Muscle of leg (tissue), 16 donors: ENCODE results near the gene EEF1AKMT1. TPM values are rescaled to one million over a fixed set of nuclear protein-coding genes. Genes with fewer than 3 reads are reported as not detected.

Experiments
- DNase-seq: peaks from one replicate; pipeline ENCODE4 v3.0.0; 2013
- H3K27ac ChIP-seq: one replicate; pipeline ENCODE4 v1.5.1; 2013; ENCODE audit warnings: mild to moderate bottlenecking, low read length, control low read depth
- H3K27me3 ChIP-seq: one replicate; pipeline ENCODE4 v1.6.1; 2013; ENCODE audit warnings: low read length; ENCODE audit not compliant: control insufficient read depth, insufficient read depth
- H3K36me3 ChIP-seq: one replicate; pipeline ENCODE4 v1.6.1; 2013; ENCODE audit warnings: low read length; ENCODE audit not compliant: control insufficient read depth, insufficient read depth
- H3K4me1 ChIP-seq: one replicate; pipeline ENCODE4 v1.6.1; 2013; ENCODE audit warnings: low read length; ENCODE audit not compliant: control insufficient read depth, insufficient read depth
- H3K4me3 ChIP-seq: one replicate; pipeline ENCODE4 v1.5.1; 2013; ENCODE audit warnings: low read length, control low read depth
- H3K9me3 ChIP-seq: replicated peaks from 2 replicates; pipeline ENCODE4 v1.6.1; 2013; ENCODE audit warnings: low read depth, low read length; ENCODE audit not compliant: control insufficient read depth
- WGBS: methylation state at CpG from one replicate; pipeline ENCODE4 v1.1.5; 2013; ENCODE audit warnings: missing lambda C conversion rate; ENCODE audit not compliant: insufficient coverage; 5-methylcytosine and 5-hydroxymethylcytosine counted together
- long read RNA-seq, 11 donors: transcript quantifications; one replicate each; lab custom pipeline, GENCODE V29; 2026
- polyA plus RNA-seq, 8 donors: library from polyadenylated mRNA; unstranded; fragments of 120-200 nt; gene quantifications; one replicate each; pipeline versions ENCODE4 v1.2.1 to v1.2.3, GENCODE V29; 2013; ENCODE audit warnings: inconsistent platforms in 1 of 8, low replicate concordance in 1 of 8; ENCODE audit not compliant: insufficient read length in 8 of 8, insufficient read depth in 1 of 8
- total RNA-seq: library from RNA; stranded (reverse); fragments of 120-200 nt; gene quantifications from one replicate; pipeline ENCODE4 v1.2.4, GENCODE V29; 2013

EEF1AKMT1 gene
- 16.0 TPM for total RNA-seq
- 10 to 100 TPM in 7 of 8 donors, 1 to 10 TPM in 1; 9.3 to 13.7 (median 11.3) TPM for polyA plus RNA-seq
- long read RNA-seq, donor 1, transcript EEF1AKMT1-202 (5 exons, 1,042 nt) = major isoform, 6 of 6 reads
- long read RNA-seq, donor 1, partial matches to known transcripts = 0 of 6 reads
- long read RNA-seq, donor 1, other reads (novel, unspliced or antisense) = 0 of 6 reads
- long read RNA-seq, donor 2 = 0 reads
- long read RNA-seq, donor 3, transcript EEF1AKMT1-202 (5 exons, 1,042 nt) = major isoform, 6 of 6 reads
- long read RNA-seq, donor 3, partial matches to known transcripts = 0 of 6 reads
- long read RNA-seq, donor 3, other reads (novel, unspliced or antisense) = 0 of 6 reads
- long read RNA-seq, donor 4, partial matches to known transcripts = 0 of 2 reads
- long read RNA-seq, donor 4, other reads (novel, unspliced or antisense) = 0 of 2 reads
- long read RNA-seq, donor 5, transcript EEF1AKMT1-202 (5 exons, 1,042 nt) = major isoform, 14 of 14 reads
- long read RNA-seq, donor 5, partial matches to known transcripts = 0 of 14 reads
- long read RNA-seq, donor 5, other reads (novel, unspliced or antisense) = 0 of 14 reads
- long read RNA-seq, donor 6, transcript EEF1AKMT1-202 (5 exons, 1,042 nt) = major isoform, 13 of 19 reads
- long read RNA-seq, donor 6, partial matches to known transcripts = 6 of 19 reads
- long read RNA-seq, donor 6, other reads (novel, unspliced or antisense) = 0 of 19 reads
- long read RNA-seq, donor 7, transcript EEF1AKMT1-202 (5 exons, 1,042 nt) = major isoform, 8 of 8 reads
- long read RNA-seq, donor 7, partial matches to known transcripts = 0 of 8 reads
- long read RNA-seq, donor 7, other reads (novel, unspliced or antisense) = 0 of 8 reads
- long read RNA-seq, donor 8, transcript EEF1AKMT1-202 (5 exons, 1,042 nt) = major isoform, 5 of 5 reads
- long read RNA-seq, donor 8, partial matches to known transcripts = 0 of 5 reads
- long read RNA-seq, donor 8, other reads (novel, unspliced or antisense) = 0 of 5 reads
- long read RNA-seq, donor 9, partial matches to known transcripts = 0 of 4 reads
- long read RNA-seq, donor 9, other reads (novel, unspliced or antisense) = 0 of 4 reads
- long read RNA-seq, donor 10, transcript EEF1AKMT1-202 (5 exons, 1,042 nt) = major isoform, 10 of 10 reads
- long read RNA-seq, donor 10, partial matches to known transcripts = 0 of 10 reads
- long read RNA-seq, donor 10, other reads (novel, unspliced or antisense) = 0 of 10 reads
- long read RNA-seq, donor 11, partial matches to known transcripts = 0 of 4 reads
- long read RNA-seq, donor 11, other reads (novel, unspliced or antisense) = 0 of 4 reads

GRCh38 chr13:20773194-20774080, at the start of gene EEF1AKMT1:
Gene EEF1AKMT1 (minus strand): TSS chr13:20773961. CDS start chr13:20757598, 16,363 bp downstream.
- H3K4me1 ChIP-seq = peaks cover 9% of the 10 kb centered on the region
- H3K36me3 ChIP-seq = peaks cover 11% of the 10 kb centered on the region
- H3K4me3 ChIP-seq = peak within 1 kb of the TSS; percentile 73
- H3K27ac ChIP-seq = peak within 1 kb of the TSS; percentile 93
- H3K27me3 ChIP-seq = no peaks in the 10 kb centered on the region
- H3K9me3 ChIP-seq = peaks cover 18% of the 10 kb centered on the region
- under 1% methylated on average over 57 of the region's 72 CpGs for WGBS
- peak; percentile 97 for DNase-seq

DNA sequence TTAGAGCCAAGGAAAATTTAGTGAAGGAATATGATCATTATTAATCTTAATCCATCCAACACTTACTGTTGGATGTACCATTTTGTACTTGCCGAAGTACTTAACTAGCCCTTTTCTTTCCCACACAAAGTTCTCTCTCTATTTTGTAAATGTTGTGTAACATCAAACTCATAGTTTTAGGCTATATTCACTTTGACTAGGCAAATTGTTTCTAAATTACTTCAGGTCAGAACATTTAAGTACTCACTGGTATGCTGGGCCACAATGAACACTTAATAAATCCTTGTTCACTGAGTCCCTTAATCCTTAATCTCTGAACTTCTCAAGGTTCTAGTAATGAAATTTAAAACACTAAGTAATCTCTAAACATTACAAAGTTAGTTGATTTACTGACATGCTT, 49.3 kb upstream of the EEF1AKMT1 start:
- no CpG with 5 or more reads among the region's 1 CpG for WGBS
- no peak for DNase-seq
- Histone ChIP-seq H3K36me3 (no peaks in the 10 kb centered on the region), H3K27me3 (no peaks in the 10 kb centered on the region), H3K4me1 (peaks cover 11% of the 10 kb centered on the region), H3K27ac (no peak overlapping the region), H3K4me3 (no peak overlapping the region), H3K9me3 (no peaks in the 10 kb centered on the region)

- DNase-seq = peak; percentile 22
- H3K27ac ChIP-seq = no peak overlapping the region
- no peaks in the 10 kb centered on the region for H3K9me3 ChIP-seq
- peaks cover 11% of the 10 kb centered on the region for H3K4me1 ChIP-seq
- no peaks in the 10 kb centered on the region for H3K27me3 ChIP-seq
- no CpG with 5 or more reads among the region's 1 CpG for WGBS
- H3K4me3 ChIP-seq = no peak overlapping the region
- no peaks in the 10 kb centered on the region for H3K36me3 ChIP-seq
Measured at GRCh38 chr13:20822406-20822805, 48.6 kb upstream of the EEF1AKMT1 start.

- H3K27ac ChIP-seq = no peak overlapping the region
- H3K27me3 ChIP-seq = no peaks in the 10 kb centered on the region
- H3K4me3 ChIP-seq = no peak overlapping the region
- no peak for DNase-seq
- H3K9me3 ChIP-seq = no peaks in the 10 kb centered on the region
- H3K36me3 ChIP-seq = no peaks in the 10 kb centered on the region
- no CpG with 5 or more reads among the region's 3 CpGs for WGBS
- peaks cover 4% of the 10 kb centered on the region for H3K4me1 ChIP-seq
Measured at GRCh38 chr13:20819715-20820114, 46.0 kb upstream of the EEF1AKMT1 start.

DNA sequence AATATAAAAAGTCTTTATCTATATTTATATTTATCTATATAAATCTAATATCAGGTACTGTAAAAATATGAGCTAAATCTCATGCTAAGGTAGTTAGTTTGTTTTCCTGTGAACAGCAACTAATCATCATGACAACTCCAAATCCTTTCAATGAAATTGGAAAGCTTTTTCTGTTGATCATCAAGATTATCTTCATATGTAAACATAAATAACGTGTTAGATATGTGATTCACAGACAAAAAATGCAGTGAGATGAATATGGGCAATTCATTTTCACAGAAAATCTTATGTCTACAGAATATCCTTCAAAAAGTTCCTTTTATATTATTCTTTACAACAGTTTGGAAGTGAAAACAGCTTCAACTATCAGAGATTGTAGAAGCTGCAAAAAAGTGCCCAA, 41.7 kb upstream of the EEF1AKMT1 start:
- DNase-seq = no peak
- Histone ChIP-seq H3K4me1 (peaks cover 6% of the 10 kb centered on the region), H3K4me3 (no peak overlapping the region), H3K36me3 (peaks cover 5% of the 10 kb centered on the region), H3K27me3 (no peaks in the 10 kb centered on the region), H3K9me3 (no peaks in the 10 kb centered on the region), H3K27ac (no peak overlapping the region)
- no CpG with 5 or more reads among the region's 1 CpG for WGBS

DNA sequence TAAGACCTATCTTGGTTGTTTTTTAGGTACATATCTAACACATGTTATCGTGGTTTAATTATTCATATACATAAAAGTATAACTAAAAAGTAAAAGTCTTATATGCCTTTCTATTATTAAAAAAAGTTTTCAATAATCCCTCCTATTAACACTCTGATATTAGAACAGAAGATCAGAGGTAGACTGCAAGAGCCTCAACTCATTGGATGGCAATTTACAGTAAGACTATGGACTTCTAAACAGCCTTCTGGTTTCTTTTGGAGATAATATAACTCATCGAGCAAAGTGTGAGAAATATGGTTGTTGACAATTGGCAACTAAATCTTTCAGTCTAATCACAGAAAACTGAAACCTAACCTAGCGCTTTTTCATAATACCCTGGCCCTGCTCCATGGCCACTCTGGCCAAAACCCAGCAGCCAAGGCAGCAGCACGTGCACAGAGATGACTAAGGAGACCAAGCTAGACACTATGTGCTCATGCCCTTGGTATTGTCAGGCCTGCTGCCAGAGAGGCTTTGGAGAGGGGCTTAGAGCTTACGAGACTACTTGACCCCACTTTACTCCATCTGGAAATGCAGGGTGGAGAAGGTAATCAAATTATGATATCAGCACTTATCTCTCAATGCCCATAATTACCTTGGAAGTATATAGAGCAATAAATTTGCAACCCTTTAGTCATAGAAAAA, 40.6 kb upstream of the EEF1AKMT1 start:
- peak; percentile 89 for DNase-seq
- Histone ChIP-seq H3K4me1 (peaks cover 6% of the 10 kb centered on the region), H3K9me3 (no peaks in the 10 kb centered on the region), H3K27me3 (no peaks in the 10 kb centered on the region), H3K27ac (peak overlapping the region; percentile 10), H3K36me3 (peaks cover 6% of the 10 kb centered on the region), H3K4me3 (no peak overlapping the region)
- WGBS = no CpG with 5 or more reads among the region's 5 CpGs

GRCh38 chr13:20812890-20813289, 39.1 kb upstream of the EEF1AKMT1 start:
- Histone ChIP-seq H3K4me1 (peaks cover 6% of the 10 kb centered on the region), H3K4me3 (no peak overlapping the region), H3K27ac (no peak overlapping the region), H3K36me3 (peaks cover 15% of the 10 kb centered on the region), H3K9me3 (no peaks in the 10 kb centered on the region), H3K27me3 (no peaks in the 10 kb centered on the region)
- no peak for DNase-seq
- 100% methylated on average over 4 of the region's 7 CpGs for WGBS

DNA sequence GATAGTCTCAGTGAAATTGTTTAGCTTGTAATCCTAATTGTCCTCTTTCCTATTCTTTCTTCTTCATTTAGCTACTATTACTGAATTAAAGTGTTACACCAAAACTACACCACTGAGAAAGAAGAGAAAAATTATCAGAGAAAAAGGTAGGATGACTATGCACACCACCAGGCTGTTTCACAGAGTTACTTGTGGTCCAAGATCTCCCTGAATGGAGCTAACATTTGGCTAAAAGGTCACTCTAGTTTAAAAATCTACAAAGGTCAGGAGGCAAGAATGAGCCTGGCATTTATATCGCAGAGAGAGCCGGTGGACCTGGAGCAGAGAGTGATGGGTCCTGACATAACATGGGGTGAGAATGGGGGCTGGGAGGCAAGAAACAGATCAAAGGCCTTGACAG, 37.0 kb upstream of the EEF1AKMT1 start:
- no peak for DNase-seq
- H3K27me3 ChIP-seq = no peaks in the 10 kb centered on the region
- H3K4me1 ChIP-seq = peaks cover 6% of the 10 kb centered on the region
- no peak overlapping the region for H3K4me3 ChIP-seq
- no peak overlapping the region for H3K27ac ChIP-seq
- no peaks in the 10 kb centered on the region for H3K9me3 ChIP-seq
- 84% methylated on average over 2 of the region's 2 CpGs for WGBS
- peaks cover 20% of the 10 kb centered on the region for H3K36me3 ChIP-seq
